ENCODE data around the gene TMEM207.

TMEM207 gene

DNA sequence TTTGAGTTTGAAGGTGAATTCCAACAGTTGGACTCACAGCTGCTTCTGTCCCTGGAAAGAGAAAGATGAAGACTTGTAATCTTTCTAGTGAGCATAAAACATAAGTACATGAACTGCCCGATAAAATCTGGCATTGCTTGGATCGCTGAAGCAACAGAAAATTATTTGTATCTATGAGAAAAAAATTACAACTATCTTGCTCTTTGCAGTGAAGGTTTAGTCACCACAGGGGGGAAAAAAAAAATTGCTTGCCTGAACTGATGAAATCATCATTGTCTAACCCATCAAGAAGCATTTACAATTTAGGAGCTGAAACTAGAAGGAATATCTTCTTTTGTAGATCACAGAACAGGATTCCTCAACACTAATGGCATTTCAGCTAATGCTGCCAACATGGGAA is 20.0 kb downstream of the TMEM207 start:
- no peak overlapping the region for H3K27ac Mint-ChIP-seq
- H3K4me3 Mint-ChIP-seq: no peak overlapping the region
- peaks cover 2% of the 10 kb centered on the region for H3K4me1 Mint-ChIP-seq (ENCODE audit: low read depth)
- no peaks in the 10 kb centered on the region for H3K36me3 Mint-ChIP-seq
- H3K27me3 Mint-ChIP-seq: peaks cover 6% of the 10 kb centered on the region
- H3K9me3 Mint-ChIP-seq (ENCODE audit: low read depth): no peaks in the 10 kb centered on the region

DNA sequence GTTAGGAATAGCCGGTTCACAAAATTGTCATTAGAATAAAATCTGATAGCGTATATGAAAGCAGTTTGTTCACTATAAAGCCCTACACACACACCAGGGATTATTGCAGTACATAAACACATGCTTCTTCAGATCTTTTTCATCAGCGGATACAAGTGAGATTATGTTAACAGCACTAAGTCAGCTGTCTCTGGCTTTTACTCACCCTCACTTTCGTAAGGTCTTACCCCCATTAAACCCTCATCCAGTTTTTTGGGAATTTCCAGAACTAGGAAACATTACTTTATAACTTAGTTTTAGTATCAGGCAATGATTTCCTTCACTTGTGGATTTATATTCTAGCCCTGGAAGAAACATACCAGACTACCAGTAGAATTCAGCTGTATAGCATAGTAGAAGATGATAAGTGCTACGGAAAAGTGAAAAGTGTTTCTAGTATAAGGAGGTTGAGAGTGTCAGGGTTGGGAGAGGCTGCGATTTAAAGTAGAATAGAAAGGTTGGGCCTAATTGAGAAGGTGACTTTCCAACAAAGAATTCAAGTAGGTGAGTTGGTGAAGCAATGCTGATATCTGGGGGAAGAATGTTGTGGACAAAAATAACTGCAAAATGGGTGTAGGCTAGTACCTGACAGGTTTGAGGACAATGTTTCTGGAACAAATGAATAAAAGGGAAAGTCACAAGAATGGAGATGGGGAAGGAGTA is 22.7 kb downstream of the TMEM207 start:
- H3K9me3 Mint-ChIP-seq (ENCODE audit: low read depth): no peaks in the 10 kb centered on the region
- peaks cover 3% of the 10 kb centered on the region for H3K27me3 Mint-ChIP-seq
- peaks cover 4% of the 10 kb centered on the region for H3K4me1 Mint-ChIP-seq (ENCODE audit: low read depth)
- H3K27ac Mint-ChIP-seq: no peak overlapping the region
- no peaks in the 10 kb centered on the region for H3K36me3 Mint-ChIP-seq
- no peak overlapping the region for H3K4me3 Mint-ChIP-seq

DNA sequence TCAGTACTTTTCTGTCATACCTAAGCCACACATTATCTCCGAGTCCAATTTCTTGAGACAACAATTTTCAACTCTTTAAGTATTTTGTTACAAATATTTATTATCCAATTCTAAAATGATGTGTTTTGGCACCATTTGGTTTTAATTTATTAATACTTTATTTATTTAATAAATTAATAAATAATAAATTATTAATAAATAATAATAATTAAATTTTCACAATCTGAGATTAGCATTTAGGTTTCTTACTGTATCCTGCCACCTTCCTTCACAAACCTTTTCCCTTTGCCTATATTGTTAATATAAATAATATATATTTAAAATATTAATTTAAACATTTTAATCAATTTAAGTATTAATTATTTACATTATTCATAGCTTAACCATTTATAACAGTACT is 23.9 kb downstream of the TMEM207 start:
- H3K36me3 Mint-ChIP-seq: no peaks in the 10 kb centered on the region
- no peaks in the 10 kb centered on the region for H3K9me3 Mint-ChIP-seq (ENCODE audit: low read depth)
- H3K4me3 Mint-ChIP-seq: no peak overlapping the region
- no peaks in the 10 kb centered on the region for H3K27me3 Mint-ChIP-seq
- no peak overlapping the region for H3K27ac Mint-ChIP-seq
- H3K4me1 Mint-ChIP-seq (ENCODE audit: low read depth): peaks cover 4% of the 10 kb centered on the region

DNA sequence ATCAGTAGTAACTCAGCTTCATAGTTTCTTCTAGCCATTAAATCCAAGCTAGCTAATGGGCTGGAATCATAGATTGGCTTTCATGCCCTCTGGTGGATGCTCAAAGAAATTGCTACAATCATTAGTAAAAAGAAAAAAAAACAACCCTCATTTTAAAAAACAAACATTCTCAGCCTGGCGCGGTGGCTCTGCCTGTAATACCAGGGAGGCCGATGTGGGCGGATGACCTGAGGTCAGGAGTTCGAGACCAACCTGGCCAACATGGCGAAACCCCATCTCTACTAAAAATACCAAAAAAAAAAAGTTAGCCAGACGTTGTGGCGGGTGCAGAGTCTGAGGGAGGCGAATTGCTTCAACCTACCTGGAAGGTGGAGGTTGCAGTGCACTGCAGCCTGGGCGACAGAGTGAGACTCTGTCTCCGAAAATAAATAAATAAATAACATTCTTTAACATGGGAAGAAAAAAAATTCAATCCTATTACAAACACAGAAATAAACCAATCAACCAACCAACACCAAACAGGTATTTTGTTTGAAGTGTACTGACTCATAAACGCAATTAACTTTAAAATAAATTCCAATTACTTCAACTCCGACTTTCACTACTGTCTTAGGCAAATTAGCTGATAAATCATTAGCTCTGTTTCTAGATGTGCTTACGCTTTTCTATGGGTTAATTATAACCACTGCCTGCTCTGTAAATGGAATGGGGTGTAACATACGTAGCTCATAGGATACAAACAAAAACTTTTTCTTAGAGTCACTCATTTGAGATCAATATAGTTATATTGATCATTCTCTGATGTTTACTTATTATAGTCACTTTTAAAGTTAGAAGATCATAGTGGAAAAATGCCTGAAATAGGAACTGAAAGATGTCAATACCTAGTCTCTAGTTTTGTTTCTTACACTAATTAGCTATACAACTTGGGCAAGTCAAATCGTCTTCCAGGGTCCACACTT is 24.9 kb downstream of the TMEM207 start:
- H3K4me1 Mint-ChIP-seq (ENCODE audit: low read depth): peaks cover 4% of the 10 kb centered on the region
- no peaks in the 10 kb centered on the region for H3K27me3 Mint-ChIP-seq
- peak overlapping the region; percentile 44 for H3K4me3 Mint-ChIP-seq
- H3K36me3 Mint-ChIP-seq: no peaks in the 10 kb centered on the region
- H3K27ac Mint-ChIP-seq: peak overlapping the region; percentile 59
- no peaks in the 10 kb centered on the region for H3K9me3 Mint-ChIP-seq (ENCODE audit: low read depth)

DNA sequence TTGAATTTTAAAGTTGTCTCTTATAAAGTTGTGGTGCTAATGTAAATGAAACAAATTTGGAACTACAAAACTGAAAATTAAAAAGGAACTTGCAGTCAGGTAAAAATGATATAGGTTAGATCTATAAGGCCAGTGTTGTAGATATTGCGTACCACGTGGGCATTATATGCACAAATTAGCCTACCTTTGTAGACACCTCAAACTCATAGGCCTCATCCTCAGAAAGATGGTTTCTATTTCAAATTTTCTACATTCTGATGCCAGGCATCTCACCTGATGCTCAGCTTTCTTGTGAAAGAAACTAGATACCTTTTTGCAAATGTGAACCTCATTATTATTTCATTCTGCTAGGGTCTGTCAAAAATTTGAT is 25.6 kb downstream of the TMEM207 start:
- no peaks in the 10 kb centered on the region for H3K27me3 Mint-ChIP-seq

DNA sequence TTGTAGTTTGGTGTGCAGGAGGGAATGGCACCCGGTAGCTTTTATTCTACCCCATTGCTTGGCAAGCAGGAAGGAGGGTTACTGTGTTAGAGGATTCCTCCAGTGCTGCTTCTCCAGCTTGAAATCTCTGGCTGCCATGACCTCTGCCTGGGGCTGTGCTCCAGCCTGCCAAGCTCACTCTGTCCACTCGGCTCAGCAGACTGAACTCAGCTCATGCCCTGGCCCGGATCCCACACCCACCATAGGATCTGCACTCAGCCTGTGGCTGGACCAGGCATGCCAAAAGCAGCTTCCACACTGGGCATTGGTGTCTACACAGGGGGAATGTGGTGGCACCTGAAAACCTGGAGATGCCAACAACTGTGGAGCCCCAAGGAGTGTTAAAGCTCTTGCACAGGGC is 35.4 kb downstream of the TMEM207 start:
- Mint-ChIP-seq H3K27ac (no peak overlapping the region), H3K9me3 (ENCODE audit: low read depth) (no peaks in the 10 kb centered on the region), H3K4me1 (ENCODE audit: low read depth) (no peaks in the 10 kb centered on the region), H3K4me3 (no peak overlapping the region), H3K27me3 (peaks cover 11% of the 10 kb centered on the region), H3K36me3 (no peaks in the 10 kb centered on the region)

More for the DNA sequence above, 25.6 kb downstream of the TMEM207 start:
- Mint-ChIP-seq H3K27ac (no peak overlapping the region), H3K9me3 (ENCODE audit: low read depth) (no peaks in the 10 kb centered on the region), H3K4me1 (ENCODE audit: low read depth) (peaks cover 4% of the 10 kb centered on the region), H3K36me3 (no peaks in the 10 kb centered on the region), H3K4me3 (no peak overlapping the region)

DNA sequence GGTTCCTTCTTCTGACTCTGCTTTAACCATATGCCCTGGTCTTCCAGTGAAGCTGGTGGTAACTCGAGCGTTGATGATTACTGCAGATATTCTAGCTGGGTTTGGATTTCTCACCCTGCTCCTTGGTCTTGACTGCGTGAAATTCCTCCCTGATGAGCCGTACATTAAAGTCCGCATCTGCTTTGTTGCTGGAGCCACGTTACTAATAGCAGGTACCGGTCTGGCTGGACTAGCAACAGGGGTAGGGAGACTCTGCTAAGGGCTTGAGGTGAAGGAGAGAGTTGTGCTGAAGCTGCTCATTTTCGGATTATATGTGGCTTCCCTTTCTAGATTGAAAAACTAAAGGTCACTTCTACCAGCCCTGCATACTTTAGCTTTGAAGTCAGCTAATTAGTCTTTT is 45.0 kb downstream of the TMEM207 start:
- Mint-ChIP-seq H3K36me3 (no peaks in the 10 kb centered on the region), H3K9me3 (ENCODE audit: low read depth) (no peaks in the 10 kb centered on the region), H3K4me3 (no peak overlapping the region), H3K4me1 (ENCODE audit: low read depth) (no peaks in the 10 kb centered on the region), H3K27ac (no peak overlapping the region), H3K27me3 (peaks cover 13% of the 10 kb centered on the region)

DNA sequence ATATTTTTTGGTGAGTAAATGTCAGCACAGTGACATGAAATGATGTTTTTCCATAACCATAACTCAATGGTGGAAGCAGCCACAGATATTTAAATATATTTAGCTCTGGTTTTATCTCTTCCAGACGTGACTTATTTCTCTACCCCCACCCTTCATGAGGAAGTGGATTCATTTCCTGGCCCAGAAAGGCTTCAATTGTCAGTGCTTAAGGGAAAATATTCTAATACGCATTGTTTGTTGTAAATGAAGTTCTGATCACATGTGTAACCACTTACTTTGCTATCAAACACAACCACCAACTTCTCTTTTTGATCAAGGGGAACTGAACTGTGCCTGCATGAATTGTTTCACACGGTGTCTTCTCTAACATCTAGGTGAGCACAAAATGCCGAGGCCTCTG is 47.7 kb downstream of the TMEM207 start:
- Mint-ChIP-seq H3K27ac (no peak overlapping the region), H3K36me3 (no peaks in the 10 kb centered on the region), H3K4me3 (no peak overlapping the region), H3K4me1 (ENCODE audit: low read depth) (no peaks in the 10 kb centered on the region), H3K27me3 (peaks cover 13% of the 10 kb centered on the region), H3K9me3 (ENCODE audit: low read depth) (no peaks in the 10 kb centered on the region)

DNA sequence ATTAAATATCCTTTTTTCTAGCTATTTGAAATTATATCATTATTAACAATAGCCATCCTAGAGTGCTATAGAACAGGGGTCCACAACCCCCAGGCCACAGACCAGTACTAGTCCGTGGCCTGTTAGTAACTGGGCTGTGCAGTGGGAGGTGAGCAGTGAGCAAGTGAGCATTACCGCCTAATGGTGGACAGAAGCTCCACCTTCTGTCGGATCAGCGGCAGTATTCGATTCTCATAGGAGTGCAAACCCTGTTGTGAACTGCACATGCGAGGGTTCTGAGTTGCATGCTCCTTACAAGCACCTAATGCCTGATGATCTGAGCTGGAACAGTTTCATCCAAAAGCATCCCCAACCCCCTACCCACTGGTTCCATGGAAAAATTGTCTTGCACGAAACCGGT is 50.0 kb downstream of the TMEM207 start:
- no peaks in the 10 kb centered on the region for H3K9me3 Mint-ChIP-seq (ENCODE audit: low read depth)
- H3K4me1 Mint-ChIP-seq (ENCODE audit: low read depth): no peaks in the 10 kb centered on the region
- H3K36me3 Mint-ChIP-seq: no peaks in the 10 kb centered on the region
- no peak overlapping the region for H3K4me3 Mint-ChIP-seq
- H3K27ac Mint-ChIP-seq: no peak overlapping the region
- H3K27me3 Mint-ChIP-seq: peaks cover 9% of the 10 kb centered on the region

DNA sequence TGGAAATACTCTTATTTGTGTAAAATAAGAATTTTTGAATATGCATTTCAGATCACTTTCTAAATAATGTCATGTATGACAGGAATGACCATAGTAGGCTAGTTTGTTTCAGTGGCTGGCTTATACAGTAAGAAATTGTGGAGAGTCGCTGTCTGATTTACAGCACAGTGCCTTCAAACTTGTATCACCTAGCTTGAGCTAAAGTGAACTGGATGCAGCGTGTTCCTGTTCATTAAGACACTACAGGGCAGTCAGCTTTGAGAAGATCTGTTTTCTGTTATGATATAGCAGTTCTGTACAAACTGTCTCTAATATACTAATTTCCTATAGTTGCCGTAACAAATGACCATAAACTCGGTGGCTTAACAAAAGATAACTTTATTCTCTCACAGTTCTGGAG is 51.8 kb downstream of the TMEM207 start:
- Mint-ChIP-seq H3K27me3 (peaks cover 7% of the 10 kb centered on the region), H3K9me3 (ENCODE audit: low read depth) (no peaks in the 10 kb centered on the region), H3K4me1 (ENCODE audit: low read depth) (no peaks in the 10 kb centered on the region), H3K36me3 (no peaks in the 10 kb centered on the region), H3K4me3 (no peak overlapping the region), H3K27ac (no peak overlapping the region)

DNA sequence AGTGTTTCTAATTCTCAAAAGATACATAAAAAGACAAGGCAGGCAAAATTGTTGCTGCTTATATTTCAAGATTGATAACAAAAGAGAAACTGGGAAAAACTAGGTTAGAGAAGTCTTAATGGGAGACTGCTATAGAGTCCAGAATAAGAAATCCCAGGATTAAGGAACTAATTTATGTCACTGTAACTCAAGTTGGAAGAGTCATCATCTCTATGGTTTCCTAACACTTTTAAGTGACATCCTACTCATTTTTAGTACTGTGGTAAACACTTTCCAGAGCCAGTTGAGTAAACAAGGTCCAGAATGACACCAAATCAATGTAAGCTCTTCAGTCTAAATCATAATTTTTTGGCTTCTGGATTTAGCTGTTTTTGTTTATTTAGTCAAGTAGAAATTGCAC is 53.7 kb downstream of the TMEM207 start:
- no peaks in the 10 kb centered on the region for H3K4me1 Mint-ChIP-seq (ENCODE audit: low read depth)
- no peak overlapping the region for H3K4me3 Mint-ChIP-seq
- H3K27ac Mint-ChIP-seq: no peak overlapping the region
- H3K36me3 Mint-ChIP-seq: no peaks in the 10 kb centered on the region
- no peaks in the 10 kb centered on the region for H3K9me3 Mint-ChIP-seq (ENCODE audit: low read depth)
- H3K27me3 Mint-ChIP-seq: peaks cover 5% of the 10 kb centered on the region

DNA sequence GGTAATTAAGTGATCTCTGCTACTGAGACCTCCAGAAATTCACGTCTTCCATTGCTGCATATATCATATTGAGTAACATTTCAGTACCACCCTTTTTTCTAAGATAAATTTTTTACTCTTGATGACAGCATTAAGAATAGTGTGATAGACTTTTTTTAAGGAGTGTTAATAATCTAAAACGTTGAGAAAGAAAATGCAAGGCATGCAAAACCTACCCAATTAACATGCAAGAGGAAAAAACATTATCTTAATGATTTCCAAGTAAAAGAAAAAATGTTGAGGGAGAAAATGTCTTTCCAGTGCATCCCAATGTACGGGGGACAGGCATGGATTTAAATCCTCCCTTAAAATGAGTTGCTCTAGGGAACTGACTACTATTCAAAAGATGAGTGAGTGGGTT is 61.0 kb downstream of the TMEM207 start:
- Mint-ChIP-seq H3K36me3 (no peaks in the 10 kb centered on the region), H3K4me1 (ENCODE audit: low read depth) (no peaks in the 10 kb centered on the region), H3K9me3 (ENCODE audit: low read depth) (no peaks in the 10 kb centered on the region), H3K27ac (no peak overlapping the region), H3K4me3 (no peak overlapping the region), H3K27me3 (peaks cover 2% of the 10 kb centered on the region)

DNA sequence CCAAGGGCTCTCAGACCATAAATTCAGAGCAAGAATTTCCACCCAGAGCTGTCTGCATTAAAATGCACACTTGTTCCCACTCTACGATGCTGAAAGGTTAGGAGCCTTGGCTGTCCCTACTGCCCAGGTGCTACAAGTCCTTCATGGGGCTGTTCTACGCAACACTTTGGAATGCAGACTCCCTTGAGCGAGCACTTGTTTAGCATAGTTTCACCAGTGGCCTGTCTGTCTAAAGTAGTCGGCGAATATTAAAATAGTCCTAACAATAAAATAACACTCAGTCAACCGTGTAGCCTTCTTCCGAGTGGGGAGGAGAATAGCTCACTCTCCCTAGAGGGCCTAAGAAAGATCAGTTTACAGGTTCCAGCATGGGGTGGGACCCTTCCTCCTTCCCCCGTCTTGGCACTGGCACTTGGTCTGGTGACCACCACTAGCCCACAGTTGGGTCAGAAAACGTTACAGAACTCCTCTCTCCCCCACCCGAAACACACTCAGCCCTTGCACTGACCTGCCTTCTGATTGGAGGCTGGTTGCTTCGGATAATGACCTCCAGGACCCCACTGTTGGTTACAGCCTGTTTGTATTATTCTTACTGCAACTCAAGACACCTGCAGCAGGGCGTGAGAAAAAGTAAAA is 62.0 kb downstream of the TMEM207 start, which contains the start of gene CLDN16:
Gene CLDN16 (plus strand): TSS at position 586 of the 636 bp plus-strand sequence. CDS start 167 bp downstream, outside the sequence.
- Mint-ChIP-seq H3K9me3 (ENCODE audit: low read depth) (no peaks in the 10 kb centered on the region), H3K4me1 (ENCODE audit: low read depth) (no peaks in the 10 kb centered on the region), H3K36me3 (no peaks in the 10 kb centered on the region), H3K27ac (no peak within 1 kb of the TSS), H3K27me3 (peaks cover 2% of the 10 kb centered on the region), H3K4me3 (no peak within 1 kb of the TSS)

DNA sequence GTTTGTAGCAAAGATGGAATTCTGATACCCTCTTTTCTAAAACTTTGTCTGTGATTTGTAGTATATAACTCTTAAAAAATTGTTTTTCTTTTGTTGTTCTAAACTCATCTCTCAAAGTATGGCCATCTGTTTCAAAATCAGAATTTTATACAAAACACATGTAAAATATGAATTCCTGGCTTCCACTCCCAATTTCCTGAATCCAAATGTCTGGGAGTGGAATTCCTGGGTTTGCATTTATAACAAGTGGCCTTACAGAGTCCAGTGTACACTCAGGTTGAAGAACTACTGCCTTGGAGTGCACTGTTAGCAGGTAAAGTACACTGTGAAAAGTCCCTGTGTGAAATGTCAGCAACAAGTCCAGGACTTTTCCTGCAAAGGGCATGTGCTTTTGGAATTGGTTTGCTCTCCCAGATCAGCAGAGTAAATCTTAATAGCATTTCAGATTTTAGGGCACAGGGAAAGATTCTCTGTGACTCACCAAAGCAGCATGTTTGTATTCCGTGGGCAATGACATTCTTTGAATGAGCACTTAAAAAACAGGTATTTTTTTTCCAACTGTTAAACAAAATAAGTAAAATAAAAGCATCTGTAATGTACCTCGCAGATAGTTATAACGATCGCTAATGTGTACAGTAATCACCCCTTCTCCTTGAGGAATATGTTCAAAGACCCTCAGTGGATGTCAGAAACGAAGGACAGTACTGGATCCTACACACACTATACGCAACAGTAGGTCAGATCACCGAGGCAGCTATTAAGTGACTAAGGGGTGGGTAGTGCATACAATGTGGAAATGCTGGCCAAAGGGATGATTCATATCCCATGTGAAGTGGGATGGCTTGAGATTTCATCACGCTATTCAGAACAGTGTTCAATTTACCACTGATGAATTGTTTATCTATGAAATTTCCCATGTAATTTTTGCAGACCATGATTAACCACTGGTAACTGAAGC is 63.7 kb downstream of the TMEM207 start:
- Mint-ChIP-seq H3K27ac (no peak overlapping the region), H3K36me3 (no peaks in the 10 kb centered on the region), H3K9me3 (ENCODE audit: low read depth) (no peaks in the 10 kb centered on the region), H3K27me3 (peaks cover 2% of the 10 kb centered on the region), H3K4me3 (no peak overlapping the region), H3K4me1 (ENCODE audit: low read depth) (no peaks in the 10 kb centered on the region)
